Retinal pigment epithelial cell (primary cell): ENCODE measurements around the gene PLSCR2.
"Not testable (repeated sequence)": the region's sequence is repeated elsewhere in the genome, so short reads cannot be mapped to it uniquely, and the experiment has no call there.

Experiments used
- DNase-seq: peaks from one replicate; pipeline ENCODE4 v3.0.0-alpha.2; 2010; ENCODE audit warnings: low read depth
- H3K4me3 ChIP-seq: 2 replicates; pipeline ENCODE4 v1.5.1; 2011; ENCODE audit warnings: mild to moderate bottlenecking, low read length, control low read depth, moderate library complexity
- TF ChIP-seq, protein P1 (sequence below): conservative IDR thresholded peaks from 2 replicates; pipeline ENCODE4 v1.5.1; 2011; ENCODE audit warnings: low read depth, low read length, control low read depth, inconsistent platforms

PLSCR2 gene

DNA sequence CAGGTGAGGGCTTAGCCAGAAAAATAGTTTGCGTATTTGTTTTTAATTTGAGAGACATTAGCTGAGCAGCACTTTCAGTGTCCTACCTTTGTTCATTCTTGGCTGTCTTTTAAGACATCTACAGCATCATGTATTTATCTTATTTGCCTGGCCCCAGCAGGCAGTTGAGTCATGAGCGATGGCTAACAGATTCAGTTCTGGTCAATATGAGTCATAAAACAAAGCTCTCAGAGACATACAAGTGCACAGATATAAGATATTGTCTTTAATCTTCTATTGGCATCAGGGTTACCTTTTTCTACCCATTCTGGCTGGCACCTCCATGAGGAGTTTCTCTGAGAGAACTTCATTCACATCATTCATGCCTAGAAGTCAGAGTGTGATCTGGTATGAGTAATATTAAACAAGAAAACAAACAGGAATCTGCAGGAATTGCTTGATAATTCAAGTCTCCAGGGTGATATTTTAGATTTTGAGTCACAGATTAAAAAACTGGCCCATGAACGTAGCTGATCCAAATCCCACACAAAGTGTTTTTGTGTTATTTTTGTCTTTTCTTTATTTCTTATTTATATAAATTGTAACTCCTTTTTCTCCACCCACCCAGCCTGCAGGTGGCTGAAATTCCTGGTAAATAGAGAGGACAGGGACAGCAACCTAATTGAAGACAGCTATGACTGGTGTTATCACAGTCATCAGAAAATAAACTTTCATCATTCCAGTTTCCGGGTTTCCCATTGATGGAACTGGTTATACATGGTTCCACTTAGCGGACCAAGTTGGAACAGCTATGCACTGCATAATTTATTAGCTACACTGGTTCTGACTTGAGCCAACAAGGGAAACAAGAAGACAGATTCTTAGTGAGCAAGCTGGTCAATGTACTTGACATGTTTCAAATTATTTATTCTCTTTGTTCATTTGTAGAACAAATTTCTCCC is 47.3 kb downstream of the PLSCR2 start:
- H3K4me3 ChIP-seq, result no peak overlapping the region
- TF ChIP-seq, protein P1, sequence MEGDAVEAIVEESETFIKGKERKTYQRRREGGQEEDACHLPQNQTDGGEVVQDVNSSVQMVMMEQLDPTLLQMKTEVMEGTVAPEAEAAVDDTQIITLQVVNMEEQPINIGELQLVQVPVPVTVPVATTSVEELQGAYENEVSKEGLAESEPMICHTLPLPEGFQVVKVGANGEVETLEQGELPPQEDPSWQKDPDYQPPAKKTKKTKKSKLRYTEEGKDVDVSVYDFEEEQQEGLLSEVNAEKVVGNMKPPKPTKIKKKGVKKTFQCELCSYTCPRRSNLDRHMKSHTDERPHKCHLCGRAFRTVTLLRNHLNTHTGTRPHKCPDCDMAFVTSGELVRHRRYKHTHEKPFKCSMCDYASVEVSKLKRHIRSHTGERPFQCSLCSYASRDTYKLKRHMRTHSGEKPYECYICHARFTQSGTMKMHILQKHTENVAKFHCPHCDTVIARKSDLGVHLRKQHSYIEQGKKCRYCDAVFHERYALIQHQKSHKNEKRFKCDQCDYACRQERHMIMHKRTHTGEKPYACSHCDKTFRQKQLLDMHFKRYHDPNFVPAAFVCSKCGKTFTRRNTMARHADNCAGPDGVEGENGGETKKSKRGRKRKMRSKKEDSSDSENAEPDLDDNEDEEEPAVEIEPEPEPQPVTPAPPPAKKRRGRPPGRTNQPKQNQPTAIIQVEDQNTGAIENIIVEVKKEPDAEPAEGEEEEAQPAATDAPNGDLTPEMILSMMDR, result no peak
- no peak for DNase-seq

DNA sequence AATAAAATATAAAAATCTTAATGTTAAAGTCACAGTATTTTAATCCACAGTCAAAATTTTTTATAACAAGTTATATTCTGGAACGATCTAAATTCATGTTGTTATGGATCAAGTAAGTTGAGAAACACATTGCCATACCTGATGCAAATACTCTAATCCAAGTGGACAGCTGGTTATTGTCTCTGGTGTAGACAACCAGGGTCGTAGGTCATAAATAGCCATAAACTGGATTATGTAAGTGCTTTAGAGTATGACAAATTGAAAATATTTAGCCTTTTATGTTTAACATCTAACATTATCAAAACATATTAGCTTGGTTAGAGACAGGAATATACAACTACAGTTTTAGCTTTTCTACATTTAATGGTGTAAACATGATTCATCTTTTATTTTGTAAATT is 53.0 kb downstream of the PLSCR2 start:
- no peak for DNase-seq
- TF ChIP-seq, protein P1, result no peak
- H3K4me3 ChIP-seq, result no peak overlapping the region

DNA sequence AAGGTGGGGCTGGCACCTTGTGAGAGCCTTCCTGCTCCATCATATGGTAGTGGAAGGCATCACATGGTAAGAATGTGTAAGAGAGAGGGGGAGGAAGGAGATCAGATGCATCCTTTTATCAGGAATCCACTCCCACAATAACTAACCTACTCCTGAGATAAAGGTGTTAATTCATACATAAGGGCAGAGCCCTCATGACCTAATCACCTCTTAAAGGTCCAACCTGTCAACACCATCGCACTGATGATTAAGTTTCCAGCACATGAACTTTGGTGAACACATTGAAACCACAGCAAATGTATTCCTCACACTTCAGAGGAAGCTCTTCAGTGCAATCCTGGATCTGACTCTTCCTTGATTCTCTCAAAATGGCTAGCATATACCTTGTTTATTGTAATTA is 55.4 kb downstream of the PLSCR2 start:
- TF ChIP-seq, protein P1, result no peak

DNA sequence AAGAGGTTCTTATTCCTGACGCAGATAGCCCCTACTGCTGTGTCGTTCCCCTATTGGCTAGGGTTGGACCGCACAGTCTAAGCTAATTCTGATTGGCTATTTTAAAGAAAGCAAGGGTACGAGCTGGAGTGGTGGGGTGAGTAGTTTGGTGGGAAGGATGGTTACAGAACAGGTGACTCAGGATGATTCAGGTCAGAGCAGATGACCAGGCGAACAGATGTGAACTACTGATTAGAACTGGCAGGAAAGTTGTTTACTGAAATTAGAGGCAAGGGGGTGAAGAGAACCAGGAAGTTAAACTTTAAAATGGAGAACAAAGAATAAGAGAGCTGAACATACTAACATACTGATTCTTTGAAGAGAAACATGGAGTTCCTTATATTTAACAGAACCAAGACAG is 56.6 kb downstream of the PLSCR2 start:
- H3K4me3 ChIP-seq, DNase-seq: not testable (repeated sequence)

More for the DNA sequence above, 55.4 kb downstream of the PLSCR2 start:
- DNase-seq, result no peak
- no peak overlapping the region for H3K4me3 ChIP-seq

DNA sequence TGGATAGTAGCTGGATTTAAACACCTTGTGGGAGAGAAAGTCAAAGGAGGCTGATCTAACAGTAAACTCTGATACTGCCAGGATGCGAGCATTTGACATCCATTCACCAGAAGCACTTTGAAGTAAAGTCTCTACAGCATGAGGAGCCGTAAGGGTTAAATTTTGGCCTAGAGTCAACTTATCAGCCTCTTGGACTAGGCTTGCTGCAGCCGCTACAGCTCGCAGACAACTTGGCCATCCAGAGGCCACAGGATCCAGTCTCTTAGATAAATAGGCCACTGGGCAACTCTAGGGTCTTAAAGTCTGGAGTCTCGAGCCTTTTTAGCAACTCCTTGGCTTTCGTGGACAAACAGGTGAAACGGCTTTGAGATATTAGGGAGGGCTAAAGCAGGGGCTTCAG is 61.4 kb downstream of the PLSCR2 start:
- no peak overlapping the region for H3K4me3 ChIP-seq
- no peak for DNase-seq
- TF ChIP-seq, protein P1, result no peak

- DNase-seq, result no peak
- TF ChIP-seq, protein P1, result no peak
- H3K4me3 ChIP-seq, result no peak overlapping the region
Measured at GRCh38 chr3:146404436-146404835, 64.9 kb downstream of the PLSCR2 start.

- DNase-seq, result no peak
- no peak overlapping the region for H3K4me3 ChIP-seq
- TF ChIP-seq, protein P1, result no peak
Measured at GRCh38 chr3:146403792-146404191, 65.6 kb downstream of the PLSCR2 start.
